ENCODE results near the gene ZNF407.

DNA sequence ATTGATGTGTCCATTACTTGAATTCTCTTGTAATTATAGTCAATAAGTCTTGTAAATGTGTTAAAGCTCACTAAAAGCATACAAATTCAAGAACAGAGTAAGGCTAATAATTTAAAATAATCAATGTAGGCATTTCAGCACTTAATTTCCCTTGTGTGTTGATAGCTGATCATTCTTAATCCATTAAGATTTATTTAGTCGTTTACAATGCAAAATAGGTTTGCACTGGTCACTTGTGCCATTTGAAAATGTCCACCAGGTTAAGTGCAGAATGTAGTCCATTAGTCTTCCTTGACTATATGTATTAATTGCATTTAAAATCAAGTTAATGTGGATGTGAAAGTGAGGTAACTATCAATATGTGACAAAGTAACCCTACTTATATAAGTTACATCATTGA, 39.4 kb downstream of the ZNF407 start:
- TF ChIP-seq POLR2AphosphoS5 (IDR thresholded peaks at IDR 0.05) (no peak), CTCF (IDR thresholded peaks at IDR 0.05) (no peak), POLR2A (IDR thresholded peaks at IDR 0.05) (no peak)
